Nephron (organoid): ENCODE measurements around the gene PLPPR1.

Experiments
- H3K27ac Mint-ChIP-seq, 3 experiments: 2 replicates each; pipeline ENCODE4 v1.8.0; 2020; ENCODE audit warnings: mixed read lengths in 3 of 3, mild to moderate bottlenecking in 2 of 3, moderate library complexity in 1 of 3
- H3K27me3 Mint-ChIP-seq: 2 replicates; pipeline ENCODE4 v1.8.0; 2021; ENCODE audit warnings: low read depth, mild to moderate bottlenecking, moderate library complexity, mixed read lengths
- H3K36me3 Mint-ChIP-seq: 2 replicates; pipeline ENCODE4 v1.8.0; 2020; ENCODE audit warnings: low read depth, mixed read lengths
- H3K4me1 Mint-ChIP-seq: 2 replicates; pipeline ENCODE4 v1.8.0; 2020; ENCODE audit warnings: mixed read lengths
- H3K4me3 Mint-ChIP-seq, 3 experiments: 2 replicates each; pipeline ENCODE4 v1.8.0; 2020; ENCODE audit warnings: mild to moderate bottlenecking in 3 of 3, mixed read lengths in 3 of 3, moderate library complexity in 2 of 3
- H3K9me3 Mint-ChIP-seq: 2 replicates; pipeline ENCODE4 v1.8.0; 2020; ENCODE audit warnings: mixed read lengths
- CTCF ChIP-seq, 3 experiments: fragments of 200-600 bp; sonication (generic); IDR thresholded peaks; one replicate each; pipeline ENCODE4 v1.5.0; 2021; ENCODE audit warnings: antibody characterized with exemption in 3 of 3; ENCODE audit not compliant: unreplicated experiment in 3 of 3

Gene PLPPR1

GRCh38 chr9:101235105-101235866 lies 206.8 kb downstream of the PLPPR1 start:
- Mint-ChIP-seq H3K4me3 (no peak overlapping the region), H3K27ac (no peak overlapping the region), H3K4me1 (peaks cover 24% of the 10 kb centered on the region), H3K27me3 (no peaks in the 10 kb centered on the region), H3K36me3 (no peaks in the 10 kb centered on the region), H3K9me3 (no peaks in the 10 kb centered on the region)
- peak; percentile 76 to 77 (median 76) for TF ChIP-seq CTCF (IDR thresholded peaks at IDR 0.05; ENCODE audit: unreplicated experiment in 3 of 3)

GRCh38 chr9:101242651-101243050 lies 214.1 kb downstream of the PLPPR1 start:
- H3K9me3 Mint-ChIP-seq, result no peaks in the 10 kb centered on the region
- H3K36me3 Mint-ChIP-seq, result no peaks in the 10 kb centered on the region
- H3K27ac Mint-ChIP-seq, result no peak overlapping the region
- no peak overlapping the region for H3K4me3 Mint-ChIP-seq
- no peaks in the 10 kb centered on the region for H3K4me1 Mint-ChIP-seq
- no peak for TF ChIP-seq CTCF (IDR thresholded peaks at IDR 0.05; ENCODE audit: unreplicated experiment in 3 of 3)
- H3K27me3 Mint-ChIP-seq, result no peaks in the 10 kb centered on the region

GRCh38 chr9:101246691-101247090 lies 218.2 kb downstream of the PLPPR1 start:
- H3K4me1 Mint-ChIP-seq, result no peaks in the 10 kb centered on the region
- no peak overlapping the region for H3K27ac Mint-ChIP-seq
- no peaks in the 10 kb centered on the region for H3K27me3 Mint-ChIP-seq
- H3K9me3 Mint-ChIP-seq, result no peaks in the 10 kb centered on the region
- no peak overlapping the region for H3K4me3 Mint-ChIP-seq
- H3K36me3 Mint-ChIP-seq, result no peaks in the 10 kb centered on the region
- TF ChIP-seq CTCF (IDR thresholded peaks at IDR 0.05; ENCODE audit: unreplicated experiment in 3 of 3), result no peak

GRCh38 chr9:101247297-101247696 lies 218.8 kb downstream of the PLPPR1 start:
- H3K4me3 Mint-ChIP-seq, result no peak overlapping the region
- no peak for TF ChIP-seq CTCF (IDR thresholded peaks at IDR 0.05; ENCODE audit: unreplicated experiment in 3 of 3)
- no peaks in the 10 kb centered on the region for H3K36me3 Mint-ChIP-seq
- no peaks in the 10 kb centered on the region for H3K4me1 Mint-ChIP-seq
- no peaks in the 10 kb centered on the region for H3K27me3 Mint-ChIP-seq
- no peak overlapping the region for H3K27ac Mint-ChIP-seq
- no peaks in the 10 kb centered on the region for H3K9me3 Mint-ChIP-seq

- Mint-ChIP-seq H3K9me3 (no peaks in the 10 kb centered on the region), H3K4me1 (no peaks in the 10 kb centered on the region), H3K36me3 (no peaks in the 10 kb centered on the region), H3K4me3 (no peak overlapping the region), H3K27me3 (no peaks in the 10 kb centered on the region), H3K27ac (no peak overlapping the region)
- no peak for TF ChIP-seq CTCF (IDR thresholded peaks at IDR 0.05; ENCODE audit: unreplicated experiment in 3 of 3)
These were observed 226.4 kb downstream of the PLPPR1 start for GRCh38 chr9:101254733-101255433.
